Loucy (cell line): ENCODE measurements around the gene JSRP1.

Experiments
- H2AFZ ChIP-seq: fragments of 200-600 bp; sonication (generic); 2 replicates; pipeline ENCODE4 v1.6.0; 2016; ENCODE audit warnings: antibody characterized with exemption, mild to moderate bottlenecking, low read length, moderate library complexity
- H3F3A ChIP-seq: fragments of 200-600 bp; 2 replicates; pipeline ENCODE4 v1.6.0; 2016; ENCODE audit warnings: antibody characterized with exemption, low read depth, mild to moderate bottlenecking
- H3K27me3 ChIP-seq: fragments of 200-600 bp; sonication (generic); 2 replicates; pipeline ENCODE4 v1.6.1; 2014; ENCODE audit warnings: low read length, mild to moderate bottlenecking; ENCODE audit not compliant: insufficient read depth, poor library complexity, severe bottlenecking
- H3K36me3 ChIP-seq: fragments of 200-600 bp; sonication (generic); 2 replicates; pipeline ENCODE4 v1.6.1; 2016; ENCODE audit warnings: low read length; ENCODE audit not compliant: insufficient read depth
- H3K4me1 ChIP-seq: fragments of 200-600 bp; sonication (generic); 2 replicates; pipeline ENCODE4 v1.5.1; 2014; ENCODE audit warnings: low read length, mild to moderate bottlenecking; ENCODE audit not compliant: insufficient read depth, poor library complexity, severe bottlenecking
- H3K4me2 ChIP-seq: fragments of 200-600 bp; sonication (generic); 2 replicates; pipeline ENCODE4 v1.6.0; 2014; ENCODE audit warnings: antibody characterized with exemption, low read length, low read depth, mild to moderate bottlenecking; ENCODE audit not compliant: poor library complexity, severe bottlenecking
- H3K4me3 ChIP-seq: fragments of 200-600 bp; sonication (generic); 2 replicates; pipeline ENCODE4 v1.5.1; 2014; ENCODE audit warnings: low read length, mild to moderate bottlenecking, mixed read lengths; ENCODE audit not compliant: poor library complexity, severe bottlenecking
- H3K79me2 ChIP-seq: fragments of 200-600 bp; sonication (generic); 2 replicates; pipeline ENCODE4 v1.6.1; 2014; ENCODE audit warnings: low read length; ENCODE audit not compliant: insufficient read depth
- H3K9ac ChIP-seq: fragments of 200-600 bp; sonication (generic); 2 replicates; pipeline ENCODE4 v1.6.0; 2014; ENCODE audit warnings: mild to moderate bottlenecking, low read depth, low read length, moderate library complexity; ENCODE audit not compliant: poor library complexity, severe bottlenecking
- H3K9me2 ChIP-seq: fragments of 200-600 bp; sonication (generic); replicated peaks from 2 replicates; pipeline ENCODE4 v1.6.1; 2016; ENCODE audit warnings: low read depth, low read length, mixed read lengths
- H3K9me3 ChIP-seq: fragments of 200-600 bp; sonication (generic); 2 replicates; pipeline ENCODE4 v1.6.1; 2014; ENCODE audit warnings: mild to moderate bottlenecking, antibody characterized with exemption, low read length, low read depth; ENCODE audit not compliant: insufficient read depth
- H4K20me1 ChIP-seq: fragments of 200-600 bp; sonication (generic); 2 replicates; pipeline ENCODE4 v1.6.0; 2014; ENCODE audit warnings: antibody characterized with exemption, low read length, mild to moderate bottlenecking; ENCODE audit not compliant: insufficient read depth, poor library complexity, severe bottlenecking
- CTCF ChIP-seq: fragments of 200-600 bp; sonication (generic); conservative IDR thresholded peaks from 2 replicates; pipeline ENCODE4 v1.5.1; 2014; ENCODE audit warnings: mild to moderate bottlenecking, antibody characterized with exemption, low read length
- EZH2phosphoT487 ChIP-seq: fragments of 200-600 bp; IDR thresholded peaks from 2 replicates; pipeline ENCODE4 v1.6.1; 2018; ENCODE audit warnings: antibody characterized with exemption, mild to moderate bottlenecking, moderate library complexity, borderline replicate concordance

The JSRP1 gene

GRCh38 chr19:2217591-2217990, 38.6 kb downstream of the JSRP1 start:
- Histone ChIP-seq H3K79me2 (no peaks in the 10 kb centered on the region), H3F3A (no peaks in the 10 kb centered on the region), H3K9me2 (no peaks in the 10 kb centered on the region), H3K9me3 (no peaks in the 10 kb centered on the region), H3K4me1 (no peaks in the 10 kb centered on the region), H3K4me2 (no peak overlapping the region), H3K9ac (no peak overlapping the region), H2AFZ (no peak overlapping the region), H4K20me1 (no peaks in the 10 kb centered on the region), H3K36me3 (peaks cover 87% of the 10 kb centered on the region; the same call in 1 of the 2 replicates), H3K27me3 (no peaks in the 10 kb centered on the region), H3K4me3 (no peak overlapping the region)
- no peak for TF ChIP-seq EZH2phosphoT487
- no peak for TF ChIP-seq CTCF

GRCh38 chr19:2216361-2217225, 39.6 kb downstream of the JSRP1 start:
- Histone ChIP-seq H3K9me3 (no peaks in the 10 kb centered on the region), H3K9ac (no peak overlapping the region), H3K4me2 (no peak overlapping the region), H4K20me1 (no peaks in the 10 kb centered on the region), H3K79me2 (no peaks in the 10 kb centered on the region), H3K27me3 (no peaks in the 10 kb centered on the region), H2AFZ (no peak overlapping the region), H3K4me1 (no peaks in the 10 kb centered on the region), H3K4me3 (no peak overlapping the region), H3K36me3 (peaks cover 88% of the 10 kb centered on the region; the same call in 1 of the 2 replicates), H3K9me2 (no peaks in the 10 kb centered on the region), H3F3A (no peaks in the 10 kb centered on the region)
- TF ChIP-seq EZH2phosphoT487, result no peak
- TF ChIP-seq CTCF, result no peak

GRCh38 chr19:2215281-2215751, 40.9 kb downstream of the JSRP1 start:
- no peak overlapping the region for H3K9ac ChIP-seq
- H3F3A ChIP-seq, result no peaks in the 10 kb centered on the region
- no peaks in the 10 kb centered on the region for H3K79me2 ChIP-seq
- H3K4me1 ChIP-seq, result no peaks in the 10 kb centered on the region
- H3K9me2 ChIP-seq, result no peaks in the 10 kb centered on the region
- peaks cover 90% of the 10 kb centered on the region; the same call in 1 of the 2 replicates for H3K36me3 ChIP-seq
- no peak overlapping the region for H2AFZ ChIP-seq
- H3K27me3 ChIP-seq, result no peaks in the 10 kb centered on the region
- no peak overlapping the region for H3K4me3 ChIP-seq
- H3K9me3 ChIP-seq, result no peaks in the 10 kb centered on the region
- no peak overlapping the region for H3K4me2 ChIP-seq
- TF ChIP-seq EZH2phosphoT487, result no peak
- TF ChIP-seq CTCF, result no peak
- H4K20me1 ChIP-seq, result no peaks in the 10 kb centered on the region
